Ovary (tissue), 9 donors: Measurements from ENCODE around the gene MCTP1. TPM values are rescaled to one million over a fixed set of nuclear protein-coding genes. Genes with fewer than 3 reads are reported as not detected.

ENCODE experiments used
- DNase-seq, 5 donors: peaks; one replicate each; pipeline ENCODE4 v3.0.0-alpha.2; 2019 to 2020
- H3K27ac ChIP-seq, 2 donors: fragments of 200-600 bp; one replicate each; pipeline versions ENCODE4 v1.5.1 to v1.8.0; 2019 to 2022
- H3K27me3 ChIP-seq: fragments of 200-600 bp; one replicate; pipeline ENCODE4 v1.8.0; 2022
- H3K36me3 ChIP-seq: fragments of 200-600 bp; sonication (generic); one replicate; pipeline ENCODE4 v1.5.1; 2019
- H3K4me1 ChIP-seq: one replicate; pipeline ENCODE4 v1.8.1; 2013; ENCODE audit warnings: mild to moderate bottlenecking, moderate library complexity; ENCODE audit not compliant: insufficient read depth
- H3K4me3 ChIP-seq: fragments of 200-600 bp; sonication (generic); one replicate; pipeline ENCODE4 v1.5.1; 2017
- H3K9me3 ChIP-seq, 2 donors: fragments of 200-600 bp in 1 of 2; sonication (generic) in 1 of 2; one replicate each; pipeline versions ENCODE4 v1.5.1 to v1.8.1; 2013 to 2019; ENCODE audit warnings: mild to moderate bottlenecking in 1 of 2, moderate library complexity in 1 of 2
- EP300 ChIP-seq: sonication (generic); formaldehyde crosslinking; IDR thresholded peaks from one replicate; pipeline ENCODE4 v1.6.1; 2017; ENCODE audit warnings: antibody characterized with exemption
- POLR2A ChIP-seq: fragments of 450-650 bp; IDR thresholded peaks from one replicate; pipeline ENCODE4 v1.6.1; 2017; ENCODE audit warnings: antibody characterized with exemption, mild to moderate bottlenecking, moderate library complexity
- WGBS, 3 donors: extraction: QIAGEN DNeasy Blood & Tissue Kit in 1 of 3; methylation state at CpG; one replicate each; pipeline versions ENCODE4 v1.1.5 to v1.1.7; 2013 to 2017; 5-methylcytosine and 5-hydroxymethylcytosine counted together
- intact Hi-C, 4 donors: fragments of 100-400 bp; cut with DNase I; formaldehyde crosslinking; loops; one replicate each; pipeline versions ENCODE4 v1.11.0 to v1.15.1; 2022 to 2023
- polyA plus RNA-seq, 2 donors: library from polyadenylated mRNA; stranded (reverse); fragments of 200-250 nt in 1 of 2; fragments of 350-450 nt in 1 of 2; fragmentation: Illumina TruSeq in 1 of 2; extraction: RNeasy Lipid Tissue Mini Kit (QIAGEN cat#74804) in 1 of 2; gene quantifications; one replicate each; pipeline ENCODE4 v1.2.3, GENCODE V29; 2013 to 2014
- total RNA-seq, 7 donors: library from RNA; depleted of rRNA in 2 of 7; stranded (reverse); fragments of >200 nt in 2 of 7; fragmentation: NEBNext Ultra II Directional in 3 of 7; extraction: Animal tissue kit (Norgen Biotek cat#: 25700) in 3 of 7; gene quantifications; one replicate each; pipeline versions ENCODE4 v1.1.0 to v1.2.4, GENCODE V29; 2016 to 2023
- TF ChIP-seq, protein P1 (sequence below), 3 donors: fragments of 450-650 bp in 2 of 3; fragments of 200-600 bp in 1 of 3; IDR thresholded peaks; one replicate each; pipeline versions ENCODE4 v1.5.1 to v1.8.0; 2016 to 2022; ENCODE audit warnings: antibody characterized with exemption in 3 of 3, mild to moderate bottlenecking in 1 of 3
- donor health status: DM: no; HTN: no; CAD: no; lungs with moderate emphysema.
- donor health status: DM: no; HTN: no; CAD: no.
- donor health status: Bipolar disorder and iron deficiency.
- donor health status: DM: yes; HTN: yes; CAD: no.
- donor health status: DM: no; HTN: no; CAD: no.
- donor health status: DM: yes; HTN: yes; CAD: no.

MCTP1 gene
- total and polyA plus RNA-seq, 9 donors = 1.7 to 11.4 (median 5.0) TPM

DNA sequence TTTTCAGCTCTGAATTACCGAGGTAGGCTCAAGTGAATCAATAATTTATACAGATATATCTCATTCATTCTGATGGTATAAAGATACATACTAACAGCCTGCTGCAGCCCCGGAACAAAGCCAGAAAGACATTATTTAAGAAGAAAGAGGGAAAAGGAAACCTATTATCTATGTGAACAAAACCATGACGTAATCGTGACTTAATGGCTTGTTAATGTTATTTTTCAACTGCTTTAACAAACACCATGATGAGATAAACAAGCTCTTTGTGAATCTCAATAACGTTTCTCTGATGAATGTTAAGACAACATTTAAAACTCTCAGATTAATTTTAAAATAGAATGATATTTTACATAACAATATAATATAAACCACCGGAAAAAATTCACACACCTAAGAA is 429.4 kb downstream of the MCTP1 start:
- Histone ChIP-seq H3K36me3 (no peaks in the 10 kb centered on the region), H3K4me1 (no peaks in the 10 kb centered on the region), H3K4me3 (no peak overlapping the region), H3K27me3 (no peaks in the 10 kb centered on the region), H3K9me3 (no peaks in the 10 kb centered on the region), H3K27ac (no peak overlapping the region)
- 59 to 79% (median 61%) methylated on average over 6 of the region's 6 CpGs for WGBS, 3 donors
- DNase-seq = no peak
- intact Hi-C loops = no loop called here
- TF ChIP-seq EP300 = no peak
- TF ChIP-seq, protein P1, sequence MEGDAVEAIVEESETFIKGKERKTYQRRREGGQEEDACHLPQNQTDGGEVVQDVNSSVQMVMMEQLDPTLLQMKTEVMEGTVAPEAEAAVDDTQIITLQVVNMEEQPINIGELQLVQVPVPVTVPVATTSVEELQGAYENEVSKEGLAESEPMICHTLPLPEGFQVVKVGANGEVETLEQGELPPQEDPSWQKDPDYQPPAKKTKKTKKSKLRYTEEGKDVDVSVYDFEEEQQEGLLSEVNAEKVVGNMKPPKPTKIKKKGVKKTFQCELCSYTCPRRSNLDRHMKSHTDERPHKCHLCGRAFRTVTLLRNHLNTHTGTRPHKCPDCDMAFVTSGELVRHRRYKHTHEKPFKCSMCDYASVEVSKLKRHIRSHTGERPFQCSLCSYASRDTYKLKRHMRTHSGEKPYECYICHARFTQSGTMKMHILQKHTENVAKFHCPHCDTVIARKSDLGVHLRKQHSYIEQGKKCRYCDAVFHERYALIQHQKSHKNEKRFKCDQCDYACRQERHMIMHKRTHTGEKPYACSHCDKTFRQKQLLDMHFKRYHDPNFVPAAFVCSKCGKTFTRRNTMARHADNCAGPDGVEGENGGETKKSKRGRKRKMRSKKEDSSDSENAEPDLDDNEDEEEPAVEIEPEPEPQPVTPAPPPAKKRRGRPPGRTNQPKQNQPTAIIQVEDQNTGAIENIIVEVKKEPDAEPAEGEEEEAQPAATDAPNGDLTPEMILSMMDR (IDR thresholded peaks at IDR 0.05) = no peak
- no peak for TF ChIP-seq POLR2A

- Histone ChIP-seq H3K27me3 (no peaks in the 10 kb centered on the region), H3K4me1 (no peaks in the 10 kb centered on the region), H3K4me3 (no peak overlapping the region), H3K9me3 (no peaks in the 10 kb centered on the region), H3K27ac (no peak overlapping the region), H3K36me3 (no peaks in the 10 kb centered on the region)
- intact Hi-C loops = loop anchor here in 1 of 4 donors (5.0 kb wide), 1 partner anchor 1741 kb away; no protein-coding TSS in a partner anchor
- 74 to 78% (median 75%) methylated on average over 2 of the region's 2 CpGs for WGBS, 3 donors
- TF ChIP-seq POLR2A (no peak), EP300 (no peak)
- TF ChIP-seq, protein P1 (IDR thresholded peaks at IDR 0.05) = no peak
- no peak for DNase-seq
These were observed 431.8 kb downstream of the MCTP1 start for GRCh38 chr5:94853120-94853519.

DNA sequence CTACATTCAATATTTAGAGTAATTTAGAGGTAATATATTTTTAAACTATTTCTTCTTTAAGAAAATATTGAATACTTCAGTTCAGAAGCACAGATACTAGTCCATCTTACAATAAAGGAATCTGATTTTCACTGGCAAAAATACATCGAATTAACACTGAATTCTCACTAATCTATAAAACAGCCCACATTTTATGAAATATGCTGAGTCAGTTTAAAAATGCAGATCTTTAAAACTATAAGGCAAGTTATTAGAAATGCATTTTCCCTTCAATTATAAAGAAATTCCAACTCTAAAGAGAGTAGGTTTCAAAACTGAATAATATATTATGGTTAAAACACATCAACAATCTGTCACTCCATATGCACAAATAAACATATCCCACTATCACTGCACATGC is 433.9 kb downstream of the MCTP1 start:
- Histone ChIP-seq H3K27ac (no peak overlapping the region), H3K4me3 (no peak overlapping the region), H3K4me1 (no peaks in the 10 kb centered on the region), H3K27me3 (no peaks in the 10 kb centered on the region), H3K9me3 (no peaks in the 10 kb centered on the region), H3K36me3 (no peaks in the 10 kb centered on the region)
- TF ChIP-seq POLR2A (no peak), EP300 (no peak)
- TF ChIP-seq, protein P1 (IDR thresholded peaks at IDR 0.05) = no peak
- 61 to 77% (median 63%) methylated on average over 1 of the region's 1 CpG for WGBS, 3 donors
- DNase-seq = no peak
- intact Hi-C loops = loop anchor here in 1 of 4 donors (5.0 kb wide), 1 partner anchor 1739 kb away; no protein-coding TSS in a partner anchor

DNA sequence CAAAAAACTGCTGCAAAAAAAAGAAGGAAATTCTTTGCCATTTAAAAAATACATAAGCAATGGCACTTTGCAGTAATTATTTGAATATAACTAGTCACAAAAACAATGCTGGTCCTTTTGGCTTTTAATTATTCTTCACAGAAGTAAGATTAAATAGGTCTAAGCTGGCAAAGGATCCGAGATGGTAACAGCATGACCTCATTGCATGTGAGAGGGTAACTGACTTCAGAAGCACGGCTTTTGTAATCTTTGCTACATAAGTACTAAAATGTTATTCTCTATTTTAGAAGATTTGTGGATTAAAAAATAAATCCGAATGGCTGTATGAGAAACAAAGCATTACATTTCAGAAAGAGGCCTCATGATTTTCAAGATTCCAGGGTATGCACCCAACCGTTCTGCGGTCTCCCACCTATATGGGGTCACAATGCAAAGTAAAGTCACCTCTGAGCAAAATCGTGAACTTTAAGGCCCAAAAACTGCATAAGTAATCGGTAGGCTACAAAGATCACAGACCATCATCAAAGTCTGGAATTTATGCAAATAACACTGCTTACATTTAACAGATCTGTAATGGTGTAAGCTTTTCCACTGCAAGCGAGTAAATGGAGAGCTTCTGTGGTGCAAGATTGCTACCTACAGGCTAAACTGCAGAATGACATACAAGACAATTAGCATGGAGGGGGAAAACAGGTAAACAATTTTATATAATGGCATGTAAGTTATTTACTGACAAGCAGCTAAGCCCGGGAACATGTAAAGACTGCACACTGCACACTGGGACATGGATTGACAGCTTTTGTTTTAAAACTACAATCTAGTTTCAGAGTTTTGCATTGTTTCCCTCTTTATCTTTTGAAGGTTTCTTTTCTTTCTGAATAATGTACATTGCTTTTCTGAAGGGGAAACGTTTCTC is 434.8 kb downstream of the MCTP1 start:
- no peaks in the 10 kb centered on the region for H3K36me3 ChIP-seq
- 31 to 33% (median 32%) methylated on average over 10 of the region's 10 CpGs for WGBS, 3 donors
- DNase-seq = no peak
- no peak overlapping the region for H3K27ac ChIP-seq
- no peaks in the 10 kb centered on the region for H3K27me3 ChIP-seq
- H3K4me1 ChIP-seq = no peaks in the 10 kb centered on the region
- no peak overlapping the region for H3K4me3 ChIP-seq
- intact Hi-C loops = loop anchor here in 1 of 4 donors (5.0 kb wide), 1 partner anchor 1738 kb away; no protein-coding TSS in a partner anchor
- no peaks in the 10 kb centered on the region for H3K9me3 ChIP-seq
- TF ChIP-seq, protein P1 (IDR thresholded peaks at IDR 0.05) = peak in 1 of 3 donors; percentile 8
- TF ChIP-seq EP300 = no peak
